ENCODE results near the gene ZNF844. TPM values are rescaled to one million over a fixed set of nuclear protein-coding genes. Genes with fewer than 3 reads are reported as not detected.

Gene ZNF844
- total and polyA plus RNA-seq, 10 of the 15 experiments (the other 5 are each of a cell fraction or from before 2014, with no cell fraction given): 0.16 to 1.1 (median 0.70) TPM

DNA sequence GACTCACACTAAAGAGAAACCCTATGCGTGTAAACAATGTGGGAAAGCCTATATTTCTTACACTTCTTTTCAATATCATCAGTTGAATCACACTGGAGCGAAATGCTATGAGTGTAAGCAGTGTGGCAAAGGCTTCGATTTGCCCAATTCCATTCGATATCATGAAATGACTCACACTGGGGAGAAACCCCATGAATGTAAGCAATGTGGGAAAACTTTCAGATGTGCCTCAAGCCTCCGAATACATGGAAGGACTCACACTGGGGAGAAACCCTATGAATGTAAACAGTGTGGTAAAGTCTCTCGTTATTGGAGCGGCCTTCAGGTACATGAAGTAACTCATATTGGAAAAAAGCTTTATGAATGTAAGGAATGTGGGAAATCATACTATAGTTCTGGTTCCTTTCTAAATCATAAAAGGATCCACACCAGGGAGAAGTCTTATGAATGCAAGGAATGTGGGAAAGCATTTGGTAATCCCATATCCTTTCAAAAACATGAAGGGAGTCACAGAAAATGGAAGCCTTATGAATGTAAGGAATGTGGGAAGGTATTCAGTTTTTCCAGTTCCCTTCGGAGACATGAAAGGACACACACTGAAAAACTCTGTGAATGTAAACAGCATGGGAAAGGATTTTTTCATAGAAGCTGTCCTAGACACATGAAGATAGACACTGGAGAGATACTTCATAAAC, 47.6 kb downstream of the ZNF844 start (continued):
- TF ChIP-seq GATAD2B (conservative IDR thresholded peaks at IDR 0.05; ENCODE audit: low read depth) (no peak), NFIC (IDR thresholded peaks at IDR 0.05; ENCODE audit: low read depth, low read length) (no peak), STAT3 (IDR thresholded peaks at IDR 0.05; ENCODE audit: low read depth, low read length) (no peak), CREM (IDR thresholded peaks at IDR 0.05; ENCODE audit: low read depth) (no peak), SIX5 (IDR thresholded peaks at IDR 0.05; ENCODE audit: low read depth, low read length, severe bottlenecking) (no peak), HDGF (IDR thresholded peaks at IDR 0.05) (no peak), RAD21 (IDR thresholded peaks at IDR 0.05; ENCODE audit: insufficient read depth, low read depth, low read length) (no peak), CHD4 (IDR thresholded peaks at IDR 0.05) (no peak), SP1 (IDR thresholded peaks at IDR 0.05; ENCODE audit: low read depth, low read length) (no peak), HDAC2 (IDR thresholded peaks at IDR 0.05) (no peak)
- TF ChIP-seq, protein P1, sequence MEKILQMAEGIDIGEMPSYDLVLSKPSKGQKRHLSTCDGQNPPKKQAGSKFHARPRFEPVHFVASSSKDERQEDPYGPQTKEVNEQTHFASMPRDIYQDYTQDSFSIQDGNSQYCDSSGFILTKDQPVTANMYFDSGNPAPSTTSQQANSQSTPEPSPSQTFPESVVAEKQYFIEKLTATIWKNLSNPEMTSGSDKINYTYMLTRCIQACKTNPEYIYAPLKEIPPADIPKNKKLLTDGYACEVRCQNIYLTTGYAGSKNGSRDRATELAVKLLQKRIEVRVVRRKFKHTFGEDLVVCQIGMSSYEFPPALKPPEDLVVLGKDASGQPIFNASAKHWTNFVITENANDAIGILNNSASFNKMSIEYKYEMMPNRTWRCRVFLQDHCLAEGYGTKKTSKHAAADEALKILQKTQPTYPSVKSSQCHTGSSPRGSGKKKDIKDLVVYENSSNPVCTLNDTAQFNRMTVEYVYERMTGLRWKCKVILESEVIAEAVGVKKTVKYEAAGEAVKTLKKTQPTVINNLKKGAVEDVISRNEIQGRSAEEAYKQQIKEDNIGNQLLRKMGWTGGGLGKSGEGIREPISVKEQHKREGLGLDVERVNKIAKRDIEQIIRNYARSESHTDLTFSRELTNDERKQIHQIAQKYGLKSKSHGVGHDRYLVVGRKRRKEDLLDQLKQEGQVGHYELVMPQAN (conservative IDR thresholded peaks at IDR 0.05): no peak
- TF ChIP-seq, protein P2, sequence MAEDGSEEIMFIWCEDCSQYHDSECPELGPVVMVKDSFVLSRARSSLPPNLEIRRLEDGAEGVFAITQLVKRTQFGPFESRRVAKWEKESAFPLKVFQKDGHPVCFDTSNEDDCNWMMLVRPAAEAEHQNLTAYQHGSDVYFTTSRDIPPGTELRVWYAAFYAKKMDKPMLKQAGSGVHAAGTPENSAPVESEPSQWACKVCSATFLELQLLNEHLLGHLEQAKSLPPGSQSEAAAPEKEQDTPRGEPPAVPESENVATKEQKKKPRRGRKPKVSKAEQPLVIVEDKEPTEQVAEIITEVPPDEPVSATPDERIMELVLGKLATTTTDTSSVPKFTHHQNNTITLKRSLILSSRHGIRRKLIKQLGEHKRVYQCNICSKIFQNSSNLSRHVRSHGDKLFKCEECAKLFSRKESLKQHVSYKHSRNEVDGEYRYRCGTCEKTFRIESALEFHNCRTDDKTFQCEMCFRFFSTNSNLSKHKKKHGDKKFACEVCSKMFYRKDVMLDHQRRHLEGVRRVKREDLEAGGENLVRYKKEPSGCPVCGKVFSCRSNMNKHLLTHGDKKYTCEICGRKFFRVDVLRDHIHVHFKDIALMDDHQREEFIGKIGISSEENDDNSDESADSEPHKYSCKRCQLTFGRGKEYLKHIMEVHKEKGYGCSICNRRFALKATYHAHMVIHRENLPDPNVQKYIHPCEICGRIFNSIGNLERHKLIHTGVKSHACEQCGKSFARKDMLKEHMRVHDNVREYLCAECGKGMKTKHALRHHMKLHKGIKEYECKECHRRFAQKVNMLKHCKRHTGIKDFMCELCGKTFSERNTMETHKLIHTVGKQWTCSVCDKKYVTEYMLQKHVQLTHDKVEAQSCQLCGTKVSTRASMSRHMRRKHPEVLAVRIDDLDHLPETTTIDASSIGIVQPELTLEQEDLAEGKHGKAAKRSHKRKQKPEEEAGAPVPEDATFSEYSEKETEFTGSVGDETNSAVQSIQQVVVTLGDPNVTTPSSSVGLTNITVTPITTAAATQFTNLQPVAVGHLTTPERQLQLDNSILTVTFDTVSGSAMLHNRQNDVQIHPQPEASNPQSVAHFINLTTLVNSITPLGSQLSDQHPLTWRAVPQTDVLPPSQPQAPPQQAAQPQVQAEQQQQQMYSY (CRISPR knock-in tag; IDR thresholded peaks at IDR 0.05): no peak
